PC-3 (cell line): ENCODE data around the gene SRRM2. TPM values are rescaled to one million over a fixed set of nuclear protein-coding genes. Genes with fewer than 3 reads are reported as not detected.

Experiments used
- ATAC-seq: fragments of 200-7000 bp; cut with Tn5 transposase; 2 replicates; pipeline ENCODE4 v1.9.1; 2020; ENCODE audit warnings: mild to moderate bottlenecking, moderate library complexity
- BruUV-seq: library from RNA; stranded (reverse); fragments of 400-500 nt; replicated peaks from 2 replicates; lab custom pipeline; 2021; lab: Mats Ljungman, UMichigan
- CTCF ChIA-PET: fragments of 300-600 bp; sonication (Branson Sonifier 250); formaldehyde crosslinking; loops from one replicate; lab custom pipeline; 2022; ENCODE audit warnings: antibody characterized with exemption; lab: Charles Lee
- POLR2A ChIA-PET: fragments of 300-600 bp; sonication (Branson Sonifier 250); formaldehyde crosslinking; loops from one replicate; lab custom pipeline; 2022; ENCODE audit warnings: antibody characterized with exemption; ENCODE audit not compliant: unreplicated experiment; lab: Charles Lee
- DNase-seq: peaks from one replicate; pipeline ENCODE4 v3.0.0-alpha.2; 2015
- H2AFZ ChIP-seq: fragments of 300-600 bp; sonication (generic); 2 replicates; pipeline ENCODE4 v1.6.0; 2016; ENCODE audit warnings: antibody characterized with exemption, low read length
- H3F3A ChIP-seq: fragments of 300-600 bp; sonication (generic); one replicate; pipeline ENCODE4 v1.6.0; 2017; ENCODE audit warnings: antibody characterized with exemption, low read length, control low read depth, mild to moderate bottlenecking; ENCODE audit not compliant: unreplicated experiment
- H3K27ac ChIP-seq: fragments of 300-600 bp; sonication (generic); 2 replicates; pipeline ENCODE4 v1.5.1; 2016; ENCODE audit warnings: mild to moderate bottlenecking, low read length
- H3K27me3 ChIP-seq: fragments of 300-600 bp; sonication (generic); 2 replicates; pipeline ENCODE4 v1.6.1; 2016; ENCODE audit warnings: low read length, mixed read lengths
- H3K36me3 ChIP-seq: fragments of 300-600 bp; sonication (generic); 2 replicates; pipeline ENCODE4 v1.6.1; 2016; ENCODE audit warnings: low read depth, mixed run types, low read length, mixed read lengths
- H3K4me1 ChIP-seq: fragments of 300-600 bp; sonication (generic); 2 replicates; pipeline ENCODE4 v1.5.1; 2016; ENCODE audit warnings: low read length; ENCODE audit not compliant: insufficient read depth
- H3K4me2 ChIP-seq: fragments of 300-600 bp; sonication (generic); 2 replicates; pipeline ENCODE4 v1.6.0; 2016; ENCODE audit warnings: low read length
- H3K4me3 ChIP-seq: fragments of 300-600 bp; sonication (generic); 2 replicates; pipeline ENCODE4 v1.5.1; 2016; ENCODE audit warnings: mild to moderate bottlenecking, low read length, mixed read lengths
- H3K79me2 ChIP-seq: fragments of 300-600 bp; sonication (generic); 2 replicates; pipeline ENCODE4 v1.6.1; 2017; ENCODE audit warnings: low read length, mixed read lengths
- H3K9ac ChIP-seq: fragments of 300-600 bp; sonication (generic); 2 replicates; pipeline ENCODE4 v1.6.0; 2016; ENCODE audit warnings: mild to moderate bottlenecking, low read length
- H3K9me2 ChIP-seq: fragments of 300-600 bp; sonication (generic); replicated peaks from 2 replicates; pipeline ENCODE4 v1.6.1; 2016; ENCODE audit warnings: mixed run types, low read length, mixed read lengths
- H3K9me3 ChIP-seq: fragments of 300-600 bp; sonication (generic); 2 replicates; pipeline ENCODE4 v1.6.1; 2016; ENCODE audit warnings: low read length, mixed read lengths
- H4K20me1 ChIP-seq: fragments of 300-600 bp; sonication (generic); 2 replicates; pipeline ENCODE4 v1.6.1; 2016; ENCODE audit warnings: low read length, mixed read lengths
- EZH2 ChIP-seq: fragments of 300-600 bp; sonication (generic); IDR thresholded peaks from one replicate; pipeline ENCODE4 v1.6.1; 2017; ENCODE audit warnings: antibody characterized with exemption, mild to moderate bottlenecking, low read length; ENCODE audit not compliant: unreplicated experiment
- EZH2phosphoT487 ChIP-seq: fragments of 300-600 bp; sonication (generic); IDR thresholded peaks from 2 replicates; pipeline ENCODE4 v1.6.1; 2018; ENCODE audit warnings: mild to moderate bottlenecking, antibody characterized with exemption, low read length, borderline replicate concordance
- intact Hi-C: fragments of 100-400 bp; cut with micrococcal nuclease; formaldehyde crosslinking; loops from 2 replicates; pipeline ENCODE4 v1.9.0; 2023
- total RNA-seq: library from RNA; depleted of rRNA; stranded (reverse); fragments of >200 nt; gene quantifications from 2 replicates; pipeline ENCODE4 v1.2.3, GENCODE V29; 2014
- TF ChIP-seq, protein P1 (sequence below): fragments of 300-600 bp; sonication (generic); conservative IDR thresholded peaks from 2 replicates; pipeline ENCODE4 v1.5.1; 2017; ENCODE audit warnings: antibody characterized with exemption, low read depth, mild to moderate bottlenecking, low read length

SRRM2 gene
- total RNA-seq, 1 experiment from 2014 or later: 72.6 TPM

DNA sequence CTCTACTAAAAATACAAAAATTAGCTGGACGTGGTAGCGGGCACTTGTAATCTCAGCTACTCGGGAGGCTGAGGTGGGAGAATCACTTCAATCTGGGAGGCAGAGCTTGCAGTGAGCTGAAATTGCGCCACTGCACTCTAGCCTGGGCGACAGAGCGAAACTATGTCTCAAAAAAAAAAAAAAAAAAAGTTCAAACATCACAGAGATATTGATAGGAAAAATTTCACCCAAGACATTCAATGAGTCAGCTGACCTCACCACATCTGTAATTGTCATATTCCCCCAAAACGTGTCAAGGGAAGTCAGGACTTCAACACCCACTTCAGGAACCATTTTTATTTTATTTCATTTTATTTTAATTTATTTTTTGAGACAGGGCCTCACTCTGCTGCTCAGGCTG is 24.4 kb upstream of the SRRM2 start:
- intact Hi-C loops: no loop called here
- TF ChIP-seq EZH2phosphoT487 (no peak), EZH2 (no peak)
- TF ChIP-seq, protein P1, sequence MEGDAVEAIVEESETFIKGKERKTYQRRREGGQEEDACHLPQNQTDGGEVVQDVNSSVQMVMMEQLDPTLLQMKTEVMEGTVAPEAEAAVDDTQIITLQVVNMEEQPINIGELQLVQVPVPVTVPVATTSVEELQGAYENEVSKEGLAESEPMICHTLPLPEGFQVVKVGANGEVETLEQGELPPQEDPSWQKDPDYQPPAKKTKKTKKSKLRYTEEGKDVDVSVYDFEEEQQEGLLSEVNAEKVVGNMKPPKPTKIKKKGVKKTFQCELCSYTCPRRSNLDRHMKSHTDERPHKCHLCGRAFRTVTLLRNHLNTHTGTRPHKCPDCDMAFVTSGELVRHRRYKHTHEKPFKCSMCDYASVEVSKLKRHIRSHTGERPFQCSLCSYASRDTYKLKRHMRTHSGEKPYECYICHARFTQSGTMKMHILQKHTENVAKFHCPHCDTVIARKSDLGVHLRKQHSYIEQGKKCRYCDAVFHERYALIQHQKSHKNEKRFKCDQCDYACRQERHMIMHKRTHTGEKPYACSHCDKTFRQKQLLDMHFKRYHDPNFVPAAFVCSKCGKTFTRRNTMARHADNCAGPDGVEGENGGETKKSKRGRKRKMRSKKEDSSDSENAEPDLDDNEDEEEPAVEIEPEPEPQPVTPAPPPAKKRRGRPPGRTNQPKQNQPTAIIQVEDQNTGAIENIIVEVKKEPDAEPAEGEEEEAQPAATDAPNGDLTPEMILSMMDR: no peak
- H3K79me2 ChIP-seq: no peaks in the 10 kb centered on the region
- H4K20me1 ChIP-seq: no peaks in the 10 kb centered on the region
- ATAC-seq (no peak), DNase-seq (no peak)
- H3K4me1 ChIP-seq: no peaks in the 10 kb centered on the region
- no peaks in the 10 kb centered on the region for H3K9me2 ChIP-seq
- CTCF ChIA-PET: no interaction called here
- POLR2A ChIA-PET: no interaction called here
- no peak overlapping the region for H3K4me3 ChIP-seq
- H3F3A ChIP-seq: no peaks in the 10 kb centered on the region
- no peak overlapping the region for H3K9ac ChIP-seq
- BruUV-seq: no TSS peak
- H3K27ac ChIP-seq: no peak overlapping the region
- H2AFZ ChIP-seq: no peak overlapping the region
- no peaks in the 10 kb centered on the region for H3K27me3 ChIP-seq
- no peak overlapping the region for H3K4me2 ChIP-seq
- no peaks in the 10 kb centered on the region for H3K9me3 ChIP-seq
- H3K36me3 ChIP-seq: no peaks in the 10 kb centered on the region

- Histone ChIP-seq H4K20me1 (no peaks in the 10 kb centered on the region), H3K27me3 (no peaks in the 10 kb centered on the region), H3K9ac (no peak overlapping the region), H3K36me3 (no peaks in the 10 kb centered on the region), H3K4me2 (no peak overlapping the region), H3K9me2 (no peaks in the 10 kb centered on the region), H2AFZ (no peak overlapping the region), H3K27ac (no peak overlapping the region), H3K4me1 (no peaks in the 10 kb centered on the region), H3K9me3 (no peaks in the 10 kb centered on the region), H3K79me2 (no peaks in the 10 kb centered on the region), H3F3A (no peaks in the 10 kb centered on the region), H3K4me3 (no peak overlapping the region)
- no peak for ATAC-seq
- no TSS peak for BruUV-seq
- intact Hi-C loops: no loop called here
- ChIA-PET CTCF (no interaction called here), POLR2A (no interaction called here)
- TF ChIP-seq, protein P1: no peak
- no peak for TF ChIP-seq EZH2phosphoT487
- TF ChIP-seq EZH2: no peak
- DNase-seq: no peak
These were observed 17.5 kb upstream of the SRRM2 start for GRCh38 chr16:2734844-2735515.

GRCh38 chr16:2736476-2737237 is 15.8 kb upstream of the SRRM2 start:
- no TSS peak for BruUV-seq
- H3K9me3 ChIP-seq: no peaks in the 10 kb centered on the region
- H3K27me3 ChIP-seq: no peaks in the 10 kb centered on the region
- ChIA-PET CTCF (no interaction called here), POLR2A (no interaction called here)
- TF ChIP-seq EZH2 (no peak), EZH2phosphoT487 (no peak)
- TF ChIP-seq, protein P1: no peak
- H3K4me1 ChIP-seq: no peaks in the 10 kb centered on the region
- no peaks in the 10 kb centered on the region for H4K20me1 ChIP-seq
- no peak overlapping the region for H2AFZ ChIP-seq
- H3K27ac ChIP-seq: no peak overlapping the region
- no peak overlapping the region for H3K4me3 ChIP-seq
- ATAC-seq: no peak
- no peaks in the 10 kb centered on the region for H3K36me3 ChIP-seq
- intact Hi-C loops: no loop called here
- DNase-seq: no peak
- H3K4me2 ChIP-seq: no peak overlapping the region
- no peaks in the 10 kb centered on the region for H3F3A ChIP-seq
- H3K9ac ChIP-seq: no peak overlapping the region
- H3K79me2 ChIP-seq: no peaks in the 10 kb centered on the region
- H3K9me2 ChIP-seq: no peaks in the 10 kb centered on the region
